ENCODE results near the gene PSTPIP2. TPM values are rescaled to one million over a fixed set of nuclear protein-coding genes. Genes with fewer than 3 reads are reported as not detected.
"Not testable (repeated sequence)": the region's sequence is repeated elsewhere in the genome, so short reads cannot be mapped to it uniquely, and the experiment has no call there.

Gene PSTPIP2
- total RNA-seq, 4 donors from 2014 or later: 6.5 to 10.7 (median 8.7) TPM

DNA sequence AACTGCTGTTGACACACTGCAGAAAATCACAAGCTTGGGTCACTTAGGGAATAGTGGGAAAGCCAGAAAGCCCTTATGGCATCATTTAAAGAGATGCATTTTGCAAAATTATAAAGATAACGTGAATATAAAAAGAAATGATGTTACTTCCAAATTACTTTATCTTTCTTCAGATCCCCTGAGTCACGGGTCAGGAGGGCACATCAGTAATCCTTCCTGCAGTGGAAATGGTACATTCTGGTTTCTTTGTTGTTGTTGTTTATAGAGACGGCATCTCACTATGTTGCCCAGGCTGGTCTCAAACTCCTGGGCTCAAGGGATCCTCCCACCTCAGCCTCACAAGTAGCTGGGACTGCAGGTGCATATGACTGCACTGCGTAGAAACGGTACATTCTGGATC, 95.1 kb downstream of the PSTPIP2 start:
- 75 to 78% methylated on average over 1 to 4 of the region's 5 CpGs for WGBS, 2 donors (ENCODE audit: low coverage in 1 of 2)
- H3K27me3 ChIP-seq: no peaks in the 10 kb centered on the region
- TF ChIP-seq POLR2AphosphoS5 (IDR thresholded peaks at IDR 0.05) (no peak), POLR2A (IDR thresholded peaks at IDR 0.05) (no peak), EP300 (IDR thresholded peaks at IDR 0.05) (no peak)
- TF ChIP-seq, protein P1, sequence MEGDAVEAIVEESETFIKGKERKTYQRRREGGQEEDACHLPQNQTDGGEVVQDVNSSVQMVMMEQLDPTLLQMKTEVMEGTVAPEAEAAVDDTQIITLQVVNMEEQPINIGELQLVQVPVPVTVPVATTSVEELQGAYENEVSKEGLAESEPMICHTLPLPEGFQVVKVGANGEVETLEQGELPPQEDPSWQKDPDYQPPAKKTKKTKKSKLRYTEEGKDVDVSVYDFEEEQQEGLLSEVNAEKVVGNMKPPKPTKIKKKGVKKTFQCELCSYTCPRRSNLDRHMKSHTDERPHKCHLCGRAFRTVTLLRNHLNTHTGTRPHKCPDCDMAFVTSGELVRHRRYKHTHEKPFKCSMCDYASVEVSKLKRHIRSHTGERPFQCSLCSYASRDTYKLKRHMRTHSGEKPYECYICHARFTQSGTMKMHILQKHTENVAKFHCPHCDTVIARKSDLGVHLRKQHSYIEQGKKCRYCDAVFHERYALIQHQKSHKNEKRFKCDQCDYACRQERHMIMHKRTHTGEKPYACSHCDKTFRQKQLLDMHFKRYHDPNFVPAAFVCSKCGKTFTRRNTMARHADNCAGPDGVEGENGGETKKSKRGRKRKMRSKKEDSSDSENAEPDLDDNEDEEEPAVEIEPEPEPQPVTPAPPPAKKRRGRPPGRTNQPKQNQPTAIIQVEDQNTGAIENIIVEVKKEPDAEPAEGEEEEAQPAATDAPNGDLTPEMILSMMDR (IDR thresholded peaks at IDR 0.05): no peak
- peaks cover 0 to 12% (median 0%) of the 10 kb centered on the region in 3 donors for H3K4me1 ChIP-seq
- H3K9me3 ChIP-seq: no peaks in the 10 kb centered on the region
- H3K36me3 ChIP-seq: no peaks in the 10 kb centered on the region
- ATAC-seq: no peak
- no peak overlapping the region for H3K4me3 ChIP-seq
- H3K27ac ChIP-seq: no peak overlapping the region

DNA sequence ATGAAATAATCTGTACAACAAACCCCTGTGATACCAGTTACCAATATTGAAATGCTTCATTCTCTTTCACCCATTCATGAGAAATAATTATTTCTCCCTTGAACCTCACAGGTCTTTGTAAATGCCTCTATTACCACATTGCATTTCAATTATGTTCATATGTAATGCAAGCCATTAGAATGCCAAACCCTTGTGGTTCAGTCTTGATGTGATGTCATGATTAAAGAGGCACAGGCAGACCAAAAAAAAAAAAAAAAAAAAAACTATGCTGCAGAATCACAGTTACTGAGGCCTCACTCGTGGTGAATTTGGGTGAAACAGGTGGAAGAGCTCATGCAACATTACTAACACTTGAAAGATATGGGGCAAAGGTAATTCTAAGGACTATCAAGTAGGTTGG, 95.5 kb downstream of the PSTPIP2 start:
- WGBS, 2 donors (ENCODE audit: low coverage in 1 of 2): 0 to 29% methylated on average over 1 of the region's 1 CpG
- ATAC-seq: no peak
- Histone ChIP-seq H3K27me3 (no peaks in the 10 kb centered on the region), H3K4me1 (peaks cover 0 to 12% (median 0%) of the 10 kb centered on the region in 3 donors), H3K9me3 (no peaks in the 10 kb centered on the region), H3K27ac (no peak overlapping the region), H3K36me3 (no peaks in the 10 kb centered on the region), H3K4me3 (no peak overlapping the region)
- TF ChIP-seq POLR2A (IDR thresholded peaks at IDR 0.05) (no peak), POLR2AphosphoS5 (IDR thresholded peaks at IDR 0.05) (no peak), EP300 (IDR thresholded peaks at IDR 0.05) (no peak)
- TF ChIP-seq, protein P1 (IDR thresholded peaks at IDR 0.05): no peak

DNA sequence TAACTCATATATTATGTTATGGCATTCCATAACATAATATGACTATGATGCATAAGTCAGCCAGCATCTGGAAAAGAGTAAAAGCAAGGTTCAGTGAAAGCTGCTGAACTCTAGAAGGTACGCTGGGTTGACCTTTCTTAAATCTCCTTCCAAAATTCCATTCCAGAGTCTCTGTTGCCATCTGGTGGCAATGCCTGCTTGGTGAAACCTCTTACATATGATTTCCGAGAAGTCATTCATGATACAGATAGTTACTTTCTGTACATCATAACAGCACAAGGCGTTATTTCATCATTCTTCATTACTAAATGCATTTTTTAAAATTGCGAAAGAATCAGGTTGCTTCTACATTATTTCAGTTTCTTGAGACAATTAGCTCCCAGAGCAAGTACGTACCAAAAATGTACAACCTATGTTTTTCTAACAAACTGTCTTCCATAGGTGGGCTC, 97.9 kb downstream of the PSTPIP2 start:
- Histone ChIP-seq H3K4me3 (no peak overlapping the region), H3K27ac (no peak overlapping the region), H3K9me3 (no peaks in the 10 kb centered on the region), H3K4me1 (peaks cover 0 to 12% (median 0%) of the 10 kb centered on the region in 3 donors), H3K27me3 (no peaks in the 10 kb centered on the region), H3K36me3 (no peaks in the 10 kb centered on the region)
- TF ChIP-seq POLR2AphosphoS5 (IDR thresholded peaks at IDR 0.05) (peak; percentile 46), EP300 (IDR thresholded peaks at IDR 0.05) (no peak), POLR2A (IDR thresholded peaks at IDR 0.05) (no peak)
- TF ChIP-seq, protein P1 (IDR thresholded peaks at IDR 0.05): peak; percentile 43 to 76 (median 74)
- 16 to 28% methylated on average over 5 of the region's 5 CpGs for WGBS, 2 donors (ENCODE audit: low coverage in 1 of 2)
- no peak for ATAC-seq

DNA sequence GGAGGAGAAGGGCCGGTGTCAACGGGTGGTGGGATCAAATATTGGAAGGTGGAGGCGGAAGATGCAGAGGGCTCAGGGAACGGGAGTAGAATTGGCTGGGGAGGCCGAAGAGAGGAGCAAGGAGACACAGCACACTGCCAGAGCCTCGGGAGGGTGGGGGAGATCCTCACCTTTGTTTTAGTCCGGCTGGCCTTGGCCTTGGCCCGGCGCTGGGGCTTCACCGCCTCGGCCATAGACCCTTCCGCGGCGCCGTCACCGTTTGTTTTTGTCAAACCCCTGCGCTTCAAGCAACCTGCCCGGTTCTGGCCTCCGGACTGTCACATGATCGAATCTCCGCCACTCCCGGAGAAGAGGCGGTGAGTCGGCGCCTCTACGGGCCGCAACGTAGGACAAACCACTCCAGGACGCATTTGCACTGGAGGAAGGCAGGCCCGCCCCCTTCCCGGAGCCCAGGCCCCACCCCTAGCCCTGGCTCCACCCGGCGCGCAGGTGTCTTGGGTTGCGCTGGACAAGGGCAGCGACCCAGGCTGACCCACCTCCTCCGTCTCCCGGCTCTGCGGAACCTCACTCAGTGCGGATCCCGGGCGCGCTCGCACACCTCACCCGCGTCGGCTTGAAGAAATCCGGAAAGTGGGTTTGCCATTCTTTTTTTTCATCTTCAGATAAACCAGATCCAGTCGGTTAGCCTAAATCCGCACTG, 104.9 kb downstream of the PSTPIP2 start, which contains the start of gene EPG5:
Gene EPG5, minus strand, starts transcription at position 323 of the 700 bp plus-strand sequence. Its CDS starts 90 bp downstream, at position 233.
- H3K27me3 ChIP-seq: no peaks in the 10 kb centered on the region
- 0 to 1% methylated on average over 10 to 14 of the region's 50 CpGs for WGBS, 2 donors (ENCODE audit: low coverage in 1 of 2)
- H3K9me3 ChIP-seq: no peaks in the 10 kb centered on the region
- H3K27ac ChIP-seq: peak within 1 kb of the TSS; percentile 14 to 82 (median 80)
- H3K36me3 ChIP-seq: peaks cover 0 to 8% of the 10 kb centered on the region in 2 donors
- H3K4me1 ChIP-seq: peaks cover 0 to 29% (median 4%) of the 10 kb centered on the region in 3 donors
- ATAC-seq: peak; percentile 99
- H3K4me3 ChIP-seq: peak within 1 kb of the TSS; percentile 86 to 93
- peak; percentile 87 for TF ChIP-seq POLR2AphosphoS5 (IDR thresholded peaks at IDR 0.05)
- TF ChIP-seq EP300 (IDR thresholded peaks at IDR 0.05): no peak
- TF ChIP-seq POLR2A (IDR thresholded peaks at IDR 0.05): peak in 1 of 2 donors; percentile 38

DNA sequence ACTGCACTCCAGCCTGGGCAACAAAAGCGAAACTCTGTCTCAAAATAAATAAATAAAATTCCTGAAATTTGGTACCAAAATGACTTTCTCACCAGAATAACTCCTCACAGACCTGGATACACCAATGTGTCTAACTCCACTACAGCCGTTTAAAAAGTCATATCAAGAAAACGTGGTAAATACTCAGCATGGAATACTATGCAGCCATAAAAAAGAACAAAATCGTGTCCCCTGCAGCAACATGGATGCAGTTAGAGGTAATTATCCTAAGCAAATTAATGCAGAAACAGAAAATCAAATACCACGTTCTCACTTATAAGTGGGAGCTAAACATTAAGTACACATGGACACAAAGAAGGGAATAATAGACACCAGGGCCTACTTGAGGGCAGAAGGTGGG, 107.1 kb downstream of the PSTPIP2 start:
- peaks cover 0 to 15% of the 10 kb centered on the region in 2 donors for H3K36me3 ChIP-seq
- H3K4me3 ChIP-seq, H3K9me3 ChIP-seq, ATAC-seq, H3K27ac ChIP-seq, H3K27me3 ChIP-seq: not testable (repeated sequence)
- H3K4me1 ChIP-seq: peaks cover 0 to 29% (median 4%) of the 10 kb centered on the region in 3 donors
- whole genome bisulfite sequencing, 2 donors (ENCODE audit: low coverage in 1 of 2): 96 to 100% methylated on average over 2 to 4 of the region's 5 CpGs

DNA sequence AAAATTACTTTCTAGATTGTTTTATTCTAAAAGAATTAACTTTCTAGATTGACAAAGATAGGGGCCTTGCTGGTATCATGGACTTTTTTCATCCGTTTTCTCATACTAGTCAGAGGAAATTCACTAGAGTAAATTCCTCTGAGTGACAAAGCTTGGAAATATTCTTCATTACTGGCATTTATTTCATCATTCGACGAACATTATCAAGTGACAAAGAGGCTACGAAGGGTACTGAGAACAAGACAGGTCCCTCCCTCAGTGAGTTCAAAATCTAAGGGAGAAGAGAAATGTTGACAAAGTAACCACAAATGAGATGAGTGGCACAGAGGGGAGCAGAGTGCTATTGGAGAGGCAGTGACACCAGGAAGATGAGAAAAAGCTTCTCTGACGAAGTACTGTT, 109.2 kb downstream of the PSTPIP2 start:
- Histone ChIP-seq H3K4me1 (peaks cover 0 to 37% (median 4%) of the 10 kb centered on the region in 3 donors), H3K9me3 (no peaks in the 10 kb centered on the region), H3K4me3 (no peak overlapping the region), H3K27ac (no peak overlapping the region), H3K27me3 (no peaks in the 10 kb centered on the region), H3K36me3 (peaks cover 0 to 15% of the 10 kb centered on the region in 2 donors)
- TF ChIP-seq POLR2AphosphoS5 (IDR thresholded peaks at IDR 0.05): no peak
- TF ChIP-seq EP300 (IDR thresholded peaks at IDR 0.05): no peak
- TF ChIP-seq, protein P1 (IDR thresholded peaks at IDR 0.05): no peak
- no peak for TF ChIP-seq POLR2A (IDR thresholded peaks at IDR 0.05)
- no peak for ATAC-seq
- 67 to 94% methylated on average over 2 to 5 of the region's 5 CpGs for WGBS, 2 donors (ENCODE audit: low coverage in 1 of 2)

Measured in gastroesophageal sphincter (tissue), 4 donors.